AG09309 (cell line): ENCODE results near the gene SLC2A6.

Experiments
- DNase-seq: peaks from one replicate; pipeline ENCODE4 v3.0.0-alpha.2; 2010; ENCODE audit warnings: low read depth
- H3K4me3 ChIP-seq: 2 replicates; pipeline ENCODE4 v1.5.1; 2011; ENCODE audit warnings: mild to moderate bottlenecking, low read depth, low read length, moderate library complexity; ENCODE audit not compliant: control insufficient read depth
- TF ChIP-seq, protein P1 (sequence below): IDR thresholded peaks from 2 replicates; pipeline ENCODE4 v1.5.1; 2011; ENCODE audit warnings: mild to moderate bottlenecking, low read depth, low read length, inconsistent platforms; ENCODE audit not compliant: insufficient read depth, control insufficient read depth; ENCODE audit errors: missing control alignments

The SLC2A6 gene

DNA sequence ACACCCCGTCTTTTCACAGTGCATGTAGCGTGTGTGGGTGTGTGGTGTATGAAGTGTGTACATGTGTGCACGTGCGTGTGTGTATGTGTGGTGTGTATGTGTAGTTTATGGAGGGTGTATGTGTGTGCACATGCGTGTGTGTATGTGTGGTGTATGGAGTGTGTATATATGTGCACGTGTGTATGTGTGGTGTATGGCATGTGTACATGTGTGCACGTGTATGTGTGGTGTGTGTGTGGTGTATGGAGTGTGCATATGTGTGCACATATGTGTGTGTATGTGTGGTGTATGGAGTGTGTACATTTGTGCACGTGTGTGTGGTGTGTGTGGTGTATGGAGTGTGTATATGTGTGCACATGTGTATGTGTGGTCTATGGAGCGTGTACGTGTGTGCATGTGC, 32.7 kb upstream of the SLC2A6 start:
- no peak overlapping the region for H3K4me3 ChIP-seq
- TF ChIP-seq, protein P1, sequence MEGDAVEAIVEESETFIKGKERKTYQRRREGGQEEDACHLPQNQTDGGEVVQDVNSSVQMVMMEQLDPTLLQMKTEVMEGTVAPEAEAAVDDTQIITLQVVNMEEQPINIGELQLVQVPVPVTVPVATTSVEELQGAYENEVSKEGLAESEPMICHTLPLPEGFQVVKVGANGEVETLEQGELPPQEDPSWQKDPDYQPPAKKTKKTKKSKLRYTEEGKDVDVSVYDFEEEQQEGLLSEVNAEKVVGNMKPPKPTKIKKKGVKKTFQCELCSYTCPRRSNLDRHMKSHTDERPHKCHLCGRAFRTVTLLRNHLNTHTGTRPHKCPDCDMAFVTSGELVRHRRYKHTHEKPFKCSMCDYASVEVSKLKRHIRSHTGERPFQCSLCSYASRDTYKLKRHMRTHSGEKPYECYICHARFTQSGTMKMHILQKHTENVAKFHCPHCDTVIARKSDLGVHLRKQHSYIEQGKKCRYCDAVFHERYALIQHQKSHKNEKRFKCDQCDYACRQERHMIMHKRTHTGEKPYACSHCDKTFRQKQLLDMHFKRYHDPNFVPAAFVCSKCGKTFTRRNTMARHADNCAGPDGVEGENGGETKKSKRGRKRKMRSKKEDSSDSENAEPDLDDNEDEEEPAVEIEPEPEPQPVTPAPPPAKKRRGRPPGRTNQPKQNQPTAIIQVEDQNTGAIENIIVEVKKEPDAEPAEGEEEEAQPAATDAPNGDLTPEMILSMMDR: no peak
- DNase-seq: no peak

DNA sequence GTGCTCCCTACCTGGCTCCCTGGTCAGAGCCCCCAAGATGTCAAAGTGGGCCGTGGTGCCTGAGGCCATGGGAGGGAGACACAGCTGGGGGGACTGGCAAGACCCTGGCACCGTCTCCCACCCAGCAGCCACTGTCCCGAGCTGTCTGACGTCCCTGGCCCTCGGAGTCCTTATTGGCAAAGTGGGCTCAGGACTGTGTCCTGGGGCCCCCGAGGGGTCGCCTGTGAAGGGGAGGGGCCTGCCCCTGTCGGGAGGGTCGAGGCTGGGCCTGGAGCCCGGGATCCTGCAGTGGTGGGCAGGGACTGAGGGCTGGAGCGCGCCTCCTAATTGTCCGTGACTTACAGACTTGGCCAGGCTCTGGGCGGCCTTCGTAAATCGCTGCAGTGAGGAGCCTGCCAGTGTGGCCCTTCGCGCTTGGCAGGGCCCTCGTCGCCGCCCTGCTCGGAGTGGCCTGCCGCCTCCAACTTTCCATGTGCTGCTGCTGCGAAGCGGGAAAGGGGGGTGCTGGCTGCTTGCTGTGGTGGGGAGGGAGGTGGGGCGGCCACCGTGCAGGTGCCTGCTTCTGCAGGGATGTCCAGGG, 32.1 kb upstream of the SLC2A6 start:
- no peak for DNase-seq
- TF ChIP-seq, protein P1: no peak
- no peak overlapping the region for H3K4me3 ChIP-seq

DNA sequence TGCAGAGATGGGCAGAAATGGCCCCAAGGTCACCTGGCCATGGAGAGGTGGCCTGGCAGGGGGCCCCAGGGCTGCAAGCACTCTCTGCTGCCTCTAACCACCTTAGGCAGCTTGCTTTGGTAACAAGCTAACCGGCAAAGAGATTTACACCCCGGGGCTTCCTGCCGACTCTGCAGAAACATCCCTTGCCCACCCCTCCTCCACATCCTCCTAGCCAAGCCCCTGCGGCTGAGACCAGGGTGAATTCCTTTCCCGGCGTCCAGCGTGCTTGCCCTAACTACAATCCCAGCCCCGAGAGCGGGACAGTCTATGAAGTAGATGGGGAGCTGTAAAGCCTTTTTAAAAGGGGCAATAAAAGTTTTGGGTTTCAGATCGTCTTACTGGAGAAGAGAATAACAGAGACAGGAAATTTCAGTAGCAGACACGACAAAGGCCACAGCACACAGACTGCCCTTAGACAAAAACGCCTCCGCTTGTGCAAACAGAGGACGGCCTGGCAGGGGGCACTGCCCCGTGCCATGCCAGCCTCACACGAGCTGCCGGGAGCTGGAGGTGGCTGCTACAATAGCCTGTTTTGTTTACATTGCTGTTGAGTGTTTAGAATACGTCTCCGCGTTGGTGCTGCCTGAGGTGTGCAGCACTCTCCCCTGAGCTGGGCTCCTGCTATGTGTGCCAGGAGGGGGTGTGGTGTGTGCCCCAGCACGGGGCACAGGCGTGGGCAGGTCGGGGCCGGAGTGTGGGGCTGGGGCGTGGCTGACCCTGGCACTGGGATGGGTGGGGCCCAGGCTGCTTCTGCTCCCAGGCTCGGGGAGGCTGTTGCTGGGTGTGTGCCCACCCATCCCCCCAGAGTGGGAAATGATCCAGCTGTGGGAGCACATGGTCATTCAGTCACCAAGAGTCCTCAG, 30.5 kb upstream of the SLC2A6 start:
- no peak for DNase-seq

DNA sequence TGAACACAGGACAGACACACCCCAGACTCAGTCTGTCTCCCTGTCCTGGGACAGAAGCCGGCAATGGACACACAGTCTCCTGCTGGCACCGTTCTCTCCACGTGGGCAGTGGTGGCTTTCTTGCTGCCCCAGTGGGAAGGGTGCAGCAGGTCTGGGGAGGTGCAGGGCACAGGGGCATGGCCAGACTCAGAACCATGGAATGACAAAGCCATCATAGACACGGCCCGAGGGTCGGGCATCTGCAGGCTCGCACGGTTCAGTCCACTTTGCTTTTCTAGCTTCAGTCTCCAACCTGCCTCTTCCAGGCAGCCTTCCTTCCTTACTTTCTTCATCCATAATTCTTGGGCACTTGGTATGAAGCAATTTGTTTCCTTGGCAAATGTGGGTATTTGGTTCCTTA, 29.1 kb upstream of the SLC2A6 start:
- H3K4me3 ChIP-seq: no peak overlapping the region
- no peak for DNase-seq
- TF ChIP-seq, protein P1: no peak

More for the DNA sequence above, 30.5 kb upstream of the SLC2A6 start:
- TF ChIP-seq, protein P1: no peak
- no peak overlapping the region for H3K4me3 ChIP-seq

DNA sequence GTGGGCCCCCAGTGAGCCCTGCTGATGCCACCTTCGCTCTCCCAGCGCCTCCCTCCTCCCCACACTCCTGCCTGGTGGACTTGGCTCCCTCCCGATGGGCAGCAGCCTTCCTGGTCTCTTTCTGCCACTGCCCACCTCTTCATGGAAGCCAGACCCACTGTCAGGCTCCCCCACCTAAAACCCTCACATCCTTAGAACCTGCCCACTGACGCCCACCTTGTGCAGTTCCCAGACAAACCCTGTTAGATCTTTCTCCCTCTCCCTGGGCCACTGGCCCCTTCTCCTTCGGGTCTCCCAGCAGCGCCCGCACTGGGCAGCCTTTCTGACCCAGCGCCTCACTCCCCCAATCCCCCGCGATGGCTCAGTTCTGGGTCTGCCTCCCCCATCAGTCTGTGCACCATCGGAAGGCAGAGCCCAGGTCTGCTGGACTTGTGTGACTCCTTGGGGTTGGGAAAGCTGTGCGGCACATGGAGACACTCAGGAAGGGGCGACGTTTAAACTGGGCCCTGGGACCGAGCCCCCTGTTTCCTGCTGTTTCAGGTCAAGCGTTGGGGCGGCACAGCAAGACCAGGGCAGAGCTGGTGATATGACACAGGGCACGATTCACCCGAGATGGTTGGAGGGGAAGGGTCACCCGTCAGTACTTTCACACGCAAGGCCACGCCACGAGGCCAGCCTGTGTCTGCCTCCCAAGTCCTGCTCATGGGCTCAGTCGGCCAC, 28.5 kb upstream of the SLC2A6 start:
- no peak overlapping the region for H3K4me3 ChIP-seq
- DNase-seq: no peak
- TF ChIP-seq, protein P1: no peak

DNA sequence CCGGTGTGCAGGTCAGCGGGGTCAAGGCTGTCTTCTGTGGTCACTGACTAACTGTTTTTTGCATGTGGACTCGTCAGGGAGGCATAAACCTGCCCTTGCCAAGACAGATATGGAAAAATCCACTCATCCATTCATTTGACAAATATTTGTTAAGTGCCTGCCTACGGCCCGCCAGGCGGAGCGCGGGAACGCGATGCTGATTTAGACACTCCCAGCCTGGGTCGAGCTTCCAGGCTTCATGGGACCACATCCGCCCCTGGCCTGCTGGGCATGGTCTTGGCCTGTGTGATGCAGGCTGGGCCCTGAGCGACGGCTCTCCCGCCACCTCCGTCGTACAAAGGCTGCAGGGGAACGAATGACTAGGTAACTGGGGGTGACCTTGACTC, 27.7 kb upstream of the SLC2A6 start:
- DNase-seq: peak; percentile 83
- TF ChIP-seq, protein P1: peak; percentile 39
- H3K4me3 ChIP-seq: no peak overlapping the region
